GM21390 (cell line): Measurements from ENCODE around the gene IP6K1.

Experiments used
- ATAC-seq: cut with Tn5 transposase; IDR thresholded peaks from one replicate; pipeline ENCODE4 v1.9.1; 2021; ENCODE audit not compliant: unreplicated experiment

Gene IP6K1

GRCh38 chr3:49725906-49726681 lies 60.2 kb downstream of the IP6K1 start:
- ATAC-seq, result no peak

- ATAC-seq, result no peak
Observed at GRCh38 chr3:49724586-49724985, 61.8 kb downstream of the IP6K1 start.

DNA sequence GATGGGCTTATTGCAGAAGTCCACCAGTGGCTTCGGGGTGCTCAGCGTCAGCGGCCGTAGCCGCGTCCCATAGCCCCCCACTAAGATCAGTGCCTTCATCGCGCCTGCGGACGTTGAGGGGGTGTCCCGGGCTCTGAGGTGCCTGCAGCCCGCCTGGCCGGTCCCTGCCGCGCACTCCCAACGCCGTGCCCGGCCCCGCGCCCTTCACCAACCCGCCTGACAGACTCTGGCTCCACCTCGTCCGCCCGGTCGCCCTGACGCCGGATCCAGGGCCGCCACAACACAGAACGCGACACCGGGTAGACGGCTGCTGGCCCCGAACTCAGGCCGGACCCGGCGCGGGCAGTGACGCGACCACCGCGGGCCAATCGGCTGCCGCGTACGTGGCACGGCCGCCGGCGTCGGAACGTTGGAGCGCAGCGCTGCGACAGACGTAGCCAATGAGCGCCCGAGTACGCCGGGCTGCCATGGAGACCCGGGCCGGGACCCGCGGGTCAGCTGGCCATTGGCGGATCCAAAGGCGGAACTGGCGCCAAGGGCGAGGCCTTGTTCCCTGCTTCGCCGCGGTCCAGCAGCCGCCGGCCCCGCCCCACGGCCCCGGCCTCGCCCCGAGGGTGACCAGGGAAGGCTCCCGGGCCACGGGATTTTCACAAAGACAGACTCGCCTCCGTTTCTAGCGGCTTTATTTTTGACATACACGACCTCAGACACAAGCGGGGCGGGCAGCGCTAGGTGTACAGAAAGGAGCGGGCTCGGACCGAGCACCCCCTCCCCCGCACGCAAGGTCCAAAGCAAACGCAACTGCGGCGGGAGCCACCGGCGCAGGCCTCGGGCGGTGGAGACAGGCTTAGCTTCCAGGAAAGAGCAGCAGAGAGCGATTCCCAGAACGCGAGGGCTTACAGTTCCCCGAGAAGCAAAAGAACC lies 62.5 kb downstream of the IP6K1 start, which contains the start of gene GMPPB:
Gene GMPPB, minus strand, starts transcription at position 324 of the 924 bp plus-strand sequence. Its CDS starts 225 bp downstream, at position 99.
- ATAC-seq, result peak; percentile 76

DNA sequence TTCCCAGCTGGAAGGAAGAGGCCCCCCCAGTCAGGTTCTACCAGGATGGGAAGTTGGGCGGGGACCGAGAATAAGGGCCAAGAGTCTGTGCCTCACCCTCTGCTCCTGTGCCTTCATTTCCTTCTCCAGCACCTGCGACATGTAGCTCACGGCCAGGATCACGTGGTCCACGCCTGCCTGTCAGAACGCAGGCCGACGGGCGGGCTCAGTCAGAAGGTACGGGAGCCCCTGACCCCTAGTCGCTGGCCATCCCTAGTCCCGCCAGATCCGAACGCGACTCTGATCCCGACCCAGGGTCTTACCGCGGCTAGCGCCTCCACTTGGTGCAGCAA lies 63.1 kb downstream of the IP6K1 start:
- no peak for ATAC-seq

- ATAC-seq, result no peak
Observed at GRCh38 chr3:49722896-49723295, 63.4 kb downstream of the IP6K1 start.

- ATAC-seq, result no peak
Observed at GRCh38 chr3:49721896-49722781, 64.2 kb downstream of the IP6K1 start.

DNA sequence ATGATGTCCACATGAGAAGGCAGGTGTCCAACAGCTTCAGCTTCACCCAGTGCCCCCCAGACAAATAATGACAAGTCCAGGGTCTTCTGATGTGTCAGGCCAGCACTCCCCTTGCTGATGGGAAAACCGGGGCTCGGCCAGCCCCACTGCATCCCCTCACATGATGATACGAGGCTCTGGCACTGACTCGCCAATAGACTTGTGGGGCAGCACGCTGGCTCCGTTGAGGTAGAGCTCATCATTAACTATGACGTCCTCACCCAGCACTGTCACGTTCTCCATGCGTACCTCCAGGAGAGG lies 64.8 kb downstream of the IP6K1 start:
- ATAC-seq, result no peak

DNA sequence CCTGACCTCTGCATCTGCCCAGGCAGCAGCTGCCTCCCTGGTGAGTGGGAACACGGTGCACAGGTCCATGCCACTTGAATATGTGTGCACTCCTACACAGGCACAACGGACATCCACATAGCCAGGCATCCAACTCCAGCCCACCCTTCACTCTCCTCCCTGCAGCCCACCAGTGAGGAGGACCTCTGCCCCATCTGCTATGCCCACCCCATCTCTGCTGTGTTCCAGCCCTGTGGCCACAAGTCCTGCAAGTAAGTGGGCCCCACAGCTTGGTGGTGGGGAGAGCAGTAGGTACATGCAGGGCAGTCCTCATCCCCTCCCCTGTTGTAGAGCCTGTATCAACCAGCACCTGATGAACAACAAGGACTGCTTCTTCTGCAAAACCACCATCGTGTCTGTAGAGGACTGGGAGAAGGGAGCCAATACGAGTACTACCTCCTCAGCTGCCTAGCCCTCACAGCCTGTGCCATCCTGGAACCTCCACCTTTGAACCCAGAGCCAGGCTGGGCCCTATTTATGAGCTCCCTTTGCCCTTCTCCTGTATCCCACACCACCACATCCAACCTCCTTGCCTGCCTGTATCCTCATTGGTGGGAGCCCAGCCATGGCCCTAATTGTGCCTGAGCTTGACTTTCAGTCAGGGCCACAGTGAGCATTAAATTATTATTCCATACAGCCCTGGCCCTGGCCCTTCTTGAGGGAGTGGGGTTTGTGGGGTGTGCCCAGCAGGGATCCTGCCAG lies 65.3 kb downstream of the IP6K1 start:
- ATAC-seq, result no peak

DNA sequence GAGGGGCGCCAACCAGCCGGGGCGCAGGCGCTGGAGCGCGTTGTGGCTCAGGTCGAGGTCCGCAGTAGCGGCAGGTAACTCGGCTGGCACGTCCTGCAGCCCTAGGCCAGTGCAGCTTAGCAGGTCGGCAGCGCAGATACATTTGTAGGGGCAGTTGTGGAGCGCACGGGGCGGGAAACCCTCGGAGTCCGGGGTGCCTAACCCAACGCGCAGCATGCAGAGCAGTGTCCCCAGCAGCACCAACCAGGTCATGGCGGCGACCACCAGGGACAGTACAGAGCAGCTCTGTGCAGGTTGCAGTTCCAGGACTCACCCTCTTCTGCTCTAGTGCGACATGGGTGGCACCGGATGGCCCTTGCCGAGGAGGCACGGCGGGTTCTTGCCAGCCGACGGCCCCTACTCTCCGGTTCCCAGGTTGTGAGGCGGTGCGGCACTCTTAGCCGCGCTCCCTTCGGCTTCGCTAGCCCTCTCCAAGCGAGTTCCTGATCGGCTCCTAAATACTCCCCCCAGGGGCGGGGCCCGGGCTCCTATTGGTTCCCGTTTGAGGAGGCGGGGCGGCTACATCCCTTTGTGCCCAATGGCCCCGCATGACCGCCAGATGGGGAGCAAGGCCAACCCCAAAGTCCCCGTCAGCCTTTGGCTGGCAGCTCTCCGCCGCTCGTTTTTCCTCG lies 67.0 kb downstream of the IP6K1 start, which contains the start of gene AMIGO3:
Gene AMIGO3, minus strand, starts transcription at position 471 of the 671 bp plus-strand sequence. Its CDS starts 219 bp downstream, at position 252.
- peak; percentile 56 for ATAC-seq

GRCh38 chr3:49718858-49719213 lies 67.5 kb downstream of the IP6K1 start:
- ATAC-seq, result no peak

DNA sequence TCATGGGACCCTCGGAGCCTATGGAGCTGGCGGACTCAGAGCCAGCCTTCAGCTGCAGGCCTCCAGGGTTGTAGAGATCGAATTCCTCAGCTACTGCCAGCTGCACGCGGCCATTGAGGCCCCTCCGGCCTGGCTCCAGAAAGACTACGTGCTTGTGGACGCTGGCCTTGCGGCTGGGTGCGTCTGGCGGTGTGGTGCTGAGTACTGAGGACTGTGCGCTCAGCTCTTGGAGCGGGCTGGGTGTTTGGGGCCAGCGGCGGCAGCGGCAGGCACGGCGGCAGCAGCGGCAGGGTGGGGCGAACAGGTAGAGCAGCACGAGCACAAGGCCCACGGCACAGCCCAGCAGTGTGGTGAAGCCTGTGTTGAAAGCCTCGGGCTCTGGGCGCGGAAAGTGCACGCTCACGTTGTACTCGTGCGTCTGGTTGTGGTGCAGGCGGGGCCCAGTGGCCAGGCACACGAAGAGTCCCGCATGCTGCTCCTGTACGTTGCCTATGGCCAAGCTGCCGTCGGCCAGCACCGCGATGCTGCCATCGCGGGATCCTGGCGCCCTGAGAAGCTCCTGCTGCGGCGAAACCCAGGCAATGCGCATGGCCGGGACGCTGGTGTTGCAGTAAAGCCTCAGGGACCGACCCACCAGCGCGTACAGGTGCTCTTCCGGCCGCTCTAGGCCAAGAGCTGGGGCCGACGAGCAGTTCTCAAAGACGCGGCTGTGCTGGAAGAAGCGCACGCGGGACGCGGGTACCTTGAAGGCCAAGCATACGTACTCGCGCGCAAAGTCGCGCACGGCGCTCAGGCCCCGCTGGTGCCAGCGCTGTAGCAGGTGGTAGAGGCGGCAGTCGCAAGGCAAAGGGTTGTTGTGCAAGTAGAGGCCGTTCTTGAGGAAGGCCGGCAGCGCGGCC lies 68.1 kb downstream of the IP6K1 start:
- ATAC-seq, result no peak

DNA sequence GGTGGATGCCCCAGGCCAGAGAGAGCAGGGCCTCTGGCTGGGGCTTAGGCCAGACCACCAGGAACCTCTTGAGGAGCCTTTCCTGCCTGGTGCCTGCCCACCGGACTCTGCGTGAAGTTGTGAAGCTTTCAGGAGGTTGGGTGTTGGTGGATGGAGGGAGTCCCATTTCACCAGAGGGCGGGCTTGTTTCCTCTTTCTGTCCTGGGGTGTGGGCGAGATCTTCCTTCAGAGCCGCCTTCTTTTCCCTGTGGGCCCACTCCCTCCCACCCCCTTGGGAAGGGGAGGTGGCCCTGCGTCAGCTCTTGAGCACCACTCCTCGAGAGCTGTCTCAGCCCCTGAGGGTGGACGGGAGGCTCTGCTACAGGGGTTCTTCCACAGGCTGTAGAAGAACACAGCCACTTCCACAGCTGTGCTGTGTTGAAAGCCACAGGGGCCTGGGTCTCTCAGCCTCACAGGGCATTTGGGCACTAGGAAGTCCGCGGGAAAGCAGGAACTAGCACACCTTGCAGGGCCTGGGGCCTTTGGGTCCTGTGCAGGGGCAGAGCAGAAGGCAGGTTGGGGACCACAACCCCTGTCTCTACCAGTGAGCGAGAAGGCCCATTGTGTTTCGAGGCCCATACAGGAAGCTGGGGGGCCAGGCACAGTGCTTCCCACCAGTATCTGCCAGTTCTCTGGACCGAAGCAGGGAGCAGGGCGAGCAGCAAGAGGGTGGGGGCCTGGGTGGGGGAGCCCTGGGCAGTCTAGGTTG lies 69.0 kb downstream of the IP6K1 start:
- ATAC-seq, result no peak

GRCh38 chr3:49716691-49717210 lies 69.6 kb downstream of the IP6K1 start:
- no peak for ATAC-seq

DNA sequence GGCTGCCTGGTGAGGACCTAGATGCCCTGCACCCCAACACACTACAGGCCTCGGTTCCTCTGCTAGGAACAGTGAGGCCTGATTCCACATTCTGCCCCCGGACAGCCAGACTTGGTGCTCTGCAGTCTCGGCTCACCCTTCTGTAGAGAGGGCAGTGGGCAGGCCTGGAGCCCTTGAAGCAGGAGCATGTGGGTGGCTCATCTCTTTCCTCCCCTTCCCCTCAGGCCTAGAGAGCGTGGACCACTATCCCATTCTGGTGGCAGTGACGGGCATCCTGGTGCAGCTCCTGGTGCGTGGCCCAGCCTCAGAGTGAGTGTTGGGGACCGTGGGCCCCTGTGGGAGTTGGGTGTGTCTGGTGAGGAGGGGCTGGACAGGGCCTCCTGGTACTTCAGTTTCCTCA lies 70.2 kb downstream of the IP6K1 start:
- ATAC-seq, result no peak

DNA sequence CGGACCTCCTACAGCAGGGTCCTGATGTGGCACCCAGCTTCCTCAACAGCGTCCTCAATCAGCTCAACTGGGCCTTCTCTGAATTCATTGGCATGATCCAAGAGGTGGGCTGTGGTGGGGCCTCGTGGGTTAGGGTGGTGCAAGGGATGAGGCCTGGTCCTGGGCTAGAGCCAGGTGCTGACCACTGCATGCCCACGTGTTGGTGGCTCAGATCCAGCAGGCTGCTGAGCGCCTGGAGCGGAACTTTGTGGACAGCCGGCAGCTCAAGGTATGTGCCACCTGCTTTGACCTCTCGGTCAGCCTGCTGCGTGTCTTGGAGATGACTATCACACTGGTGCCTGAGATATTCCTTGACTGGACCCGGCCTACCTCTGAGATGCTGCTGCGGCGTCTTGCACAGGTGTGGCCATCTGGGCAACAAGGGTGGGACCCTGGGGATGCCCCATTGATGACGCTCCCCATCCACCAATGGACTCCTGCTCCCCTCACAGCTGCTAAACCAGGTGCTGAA lies 70.7 kb downstream of the IP6K1 start:
- ATAC-seq, result no peak

GRCh38 chr3:49714728-49715550 lies 71.4 kb downstream of the IP6K1 start:
- no peak for ATAC-seq
